Uterus (tissue), 4 donors: ENCODE measurements around the gene TXNRD2. TPM values are rescaled to one million over a fixed set of nuclear protein-coding genes. Genes with fewer than 3 reads are reported as not detected.

Source experiments
- DNase-seq, 2 donors: peaks; one replicate each; pipeline ENCODE4 v3.0.0-alpha.2; 2019 to 2020
- H3K27ac ChIP-seq, 2 donors: fragments of 200-600 bp; sonication (generic); 1 replicate in 1 of 2; 2 replicates in 1 of 2; pipeline ENCODE4 v1.5.1; 2016 to 2018
- H3K27me3 ChIP-seq, 2 donors: fragments of 200-600 bp; sonication (generic); one replicate each; pipeline ENCODE4 v1.5.1; 2018 to 2019; ENCODE audit warnings: control low read depth in 1 of 2
- H3K36me3 ChIP-seq, 2 donors: fragments of 200-600 bp; sonication (generic); one replicate each; pipeline ENCODE4 v1.5.1; 2019; ENCODE audit warnings: control low read depth in 1 of 2
- H3K4me1 ChIP-seq, 2 donors: fragments of 200-600 bp; sonication (generic); one replicate each; pipeline ENCODE4 v1.5.1; 2018 to 2019; ENCODE audit warnings: control low read depth in 1 of 2
- H3K4me3 ChIP-seq, 2 donors: fragments of 200-600 bp; sonication (generic); 1 replicate in 1 of 2; 2 replicates in 1 of 2; pipeline ENCODE4 v1.5.1; 2018 to 2019; ENCODE audit warnings: mild to moderate bottlenecking in 1 of 2
- H3K9me3 ChIP-seq, 2 donors: fragments of 200-600 bp; sonication (generic); one replicate each; pipeline ENCODE4 v1.5.1; 2019; ENCODE audit warnings: control low read depth in 1 of 2
- CTCF ChIP-seq, 4 experiments: fragments of 200-600 bp in 2 of 4; fragments of 450-650 bp in 2 of 4; sonication (generic) in 2 of 4; IDR thresholded peaks; one replicate each; pipeline ENCODE4 v1.5.1; 2016 to 2019; ENCODE audit warnings: antibody characterized with exemption in 4 of 4, mild to moderate bottlenecking in 2 of 4, moderate library complexity in 1 of 4
- POLR2A ChIP-seq, 2 donors: fragments of 450-650 bp; IDR thresholded peaks; one replicate each; pipeline ENCODE4 v1.6.1; 2016; ENCODE audit warnings: antibody characterized with exemption in 2 of 2, mild to moderate bottlenecking in 1 of 2, moderate library complexity in 1 of 2
- intact Hi-C: fragments of 100-400 bp; cut with DNase I; formaldehyde crosslinking; loops from one replicate; pipeline ENCODE4 v1.15.1; 2023; ENCODE audit warnings: low total_unique reads
- total RNA-seq, 4 donors: library from RNA; depleted of rRNA in 3 of 4; stranded (reverse); fragments of >200 nt in 3 of 4; gene quantifications; one replicate each; pipeline versions ENCODE4 v1.1.0 to v1.2.4, GENCODE V29; 2014 to 2023
- donor health status: DM: yes; HTN: yes; CAD: no.

TXNRD2 gene
- total RNA-seq, 4 donors from 2014 or later = 14.7 to 48.9 (median 25.6) TPM

- intact Hi-C loops = no loop called here
- H3K27ac ChIP-seq = peak overlapping the region; percentile 48 to 67
- no peaks in the 10 kb centered on the region for H3K36me3 ChIP-seq
- H3K9me3 ChIP-seq = no peaks in the 10 kb centered on the region
- no peak for TF ChIP-seq POLR2A (IDR thresholded peaks at IDR 0.05)
- DNase-seq = peak; percentile 15 to 35
- H3K27me3 ChIP-seq = no peaks in the 10 kb centered on the region
- no peak overlapping the region for H3K4me3 ChIP-seq
- H3K4me1 ChIP-seq = peaks cover 0 to 4% of the 10 kb centered on the region in 2 donors
Measured at GRCh38 chr22:19875531-19876313, 65.9 kb downstream of the TXNRD2 start.

GRCh38 chr22:19875061-19875530 is 66.5 kb downstream of the TXNRD2 start:
- Histone ChIP-seq H3K27me3 (no peaks in the 10 kb centered on the region), H3K4me3 (no peak overlapping the region), H3K9me3 (no peaks in the 10 kb centered on the region), H3K4me1 (peaks cover 0 to 4% of the 10 kb centered on the region in 2 donors), H3K27ac (peak overlapping the region; percentile 13 to 67), H3K36me3 (no peaks in the 10 kb centered on the region)
- TF ChIP-seq POLR2A (IDR thresholded peaks at IDR 0.05) (no peak), CTCF (IDR thresholded peaks at IDR 0.05) (no peak)
- peak; percentile 12 to 15 for DNase-seq
- intact Hi-C loops = no loop called here

- intact Hi-C loops = no loop called here
- peak; percentile 19 to 41 for DNase-seq
- TF ChIP-seq CTCF (IDR thresholded peaks at IDR 0.05) (no peak), POLR2A (IDR thresholded peaks at IDR 0.05) (no peak)
- no peaks in the 10 kb centered on the region for H3K27me3 ChIP-seq
- H3K36me3 ChIP-seq = no peaks in the 10 kb centered on the region
- H3K9me3 ChIP-seq = no peaks in the 10 kb centered on the region
- H3K27ac ChIP-seq = peak overlapping the region; percentile 13 to 67
- H3K4me3 ChIP-seq = no peak overlapping the region
- H3K4me1 ChIP-seq = peaks cover 0 to 4% of the 10 kb centered on the region in 2 donors
Measured at GRCh38 chr22:19874307-19875060, 67.1 kb downstream of the TXNRD2 start.

DNA sequence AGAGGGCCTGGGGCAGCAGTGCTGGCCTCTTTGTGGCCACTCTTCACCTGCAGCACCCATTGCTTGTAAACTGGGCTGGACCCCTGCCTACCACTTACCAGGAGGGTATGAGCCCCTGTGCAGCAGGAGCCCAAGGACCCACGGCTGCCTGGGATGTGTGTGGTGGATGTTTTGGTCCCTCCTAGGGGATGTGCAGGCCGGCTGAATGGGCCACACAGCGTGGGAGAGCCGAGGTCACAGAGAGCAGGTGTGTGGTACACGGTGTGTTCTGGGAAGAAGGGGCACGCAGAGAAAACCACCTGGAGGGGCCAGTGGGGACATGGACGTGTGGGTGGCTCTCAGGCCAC is 67.7 kb downstream of the TXNRD2 start:
- intact Hi-C loops = no loop called here
- no peak overlapping the region for H3K27ac ChIP-seq
- DNase-seq = peak; percentile 10 to 13
- H3K4me3 ChIP-seq = no peak overlapping the region
- TF ChIP-seq POLR2A (IDR thresholded peaks at IDR 0.05) = no peak
- TF ChIP-seq CTCF (IDR thresholded peaks at IDR 0.05) = no peak
- peaks cover 0 to 4% of the 10 kb centered on the region in 2 donors for H3K4me1 ChIP-seq
- no peaks in the 10 kb centered on the region for H3K9me3 ChIP-seq
- no peaks in the 10 kb centered on the region for H3K36me3 ChIP-seq
- no peaks in the 10 kb centered on the region for H3K27me3 ChIP-seq

- Histone ChIP-seq H3K27me3 (no peaks in the 10 kb centered on the region), H3K27ac (no peak overlapping the region), H3K4me1 (peaks cover 0 to 4% of the 10 kb centered on the region in 2 donors), H3K36me3 (no peaks in the 10 kb centered on the region), H3K9me3 (no peaks in the 10 kb centered on the region), H3K4me3 (no peak overlapping the region)
- intact Hi-C loops = no loop called here
- peak; percentile 11 to 12 for DNase-seq
- no peak for TF ChIP-seq POLR2A (IDR thresholded peaks at IDR 0.05)
- TF ChIP-seq CTCF (IDR thresholded peaks at IDR 0.05) = no peak
Measured at GRCh38 chr22:19873138-19873959, 68.3 kb downstream of the TXNRD2 start.
